ENCODE measurements around the gene ERCC2. TPM values are rescaled to one million over a fixed set of nuclear protein-coding genes. Genes with fewer than 3 reads are reported as not detected.
"Not testable (repeated sequence)": the region's sequence is repeated elsewhere in the genome, so short reads cannot be mapped to it uniquely, and the experiment has no call there.

ERCC2 gene
- polyA plus RNA-seq, 1 experiment: 94.6 TPM

DNA sequence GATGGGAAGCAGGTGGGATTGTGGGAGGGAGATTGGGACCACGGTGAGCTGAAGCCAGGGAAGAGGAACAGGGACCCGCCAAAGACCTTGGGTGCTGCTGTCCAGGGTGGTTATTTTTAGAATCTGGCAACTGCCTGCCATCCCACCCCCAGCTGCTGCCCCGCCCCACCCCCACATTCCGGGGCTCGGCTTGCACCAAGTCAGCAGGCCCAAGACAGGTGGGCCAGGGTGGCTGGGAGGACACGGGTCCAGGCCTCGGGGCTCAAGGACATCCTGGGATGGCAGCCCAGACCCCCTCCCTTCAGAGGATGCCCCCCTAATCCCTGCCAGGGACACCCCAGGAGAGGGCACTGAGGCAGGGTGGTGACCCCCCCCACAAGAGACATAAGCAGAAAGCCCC is 48.5 kb downstream of the ERCC2 start:
- no peak overlapping the region for H3K4me3 ChIP-seq (ENCODE audit: low read depth, low read length)
- TF ChIP-seq, protein P1, sequence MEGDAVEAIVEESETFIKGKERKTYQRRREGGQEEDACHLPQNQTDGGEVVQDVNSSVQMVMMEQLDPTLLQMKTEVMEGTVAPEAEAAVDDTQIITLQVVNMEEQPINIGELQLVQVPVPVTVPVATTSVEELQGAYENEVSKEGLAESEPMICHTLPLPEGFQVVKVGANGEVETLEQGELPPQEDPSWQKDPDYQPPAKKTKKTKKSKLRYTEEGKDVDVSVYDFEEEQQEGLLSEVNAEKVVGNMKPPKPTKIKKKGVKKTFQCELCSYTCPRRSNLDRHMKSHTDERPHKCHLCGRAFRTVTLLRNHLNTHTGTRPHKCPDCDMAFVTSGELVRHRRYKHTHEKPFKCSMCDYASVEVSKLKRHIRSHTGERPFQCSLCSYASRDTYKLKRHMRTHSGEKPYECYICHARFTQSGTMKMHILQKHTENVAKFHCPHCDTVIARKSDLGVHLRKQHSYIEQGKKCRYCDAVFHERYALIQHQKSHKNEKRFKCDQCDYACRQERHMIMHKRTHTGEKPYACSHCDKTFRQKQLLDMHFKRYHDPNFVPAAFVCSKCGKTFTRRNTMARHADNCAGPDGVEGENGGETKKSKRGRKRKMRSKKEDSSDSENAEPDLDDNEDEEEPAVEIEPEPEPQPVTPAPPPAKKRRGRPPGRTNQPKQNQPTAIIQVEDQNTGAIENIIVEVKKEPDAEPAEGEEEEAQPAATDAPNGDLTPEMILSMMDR (IDR thresholded peaks at IDR 0.05; ENCODE audit: insufficient read depth, low read depth, low read length): no peak
- H3K27me3 ChIP-seq (ENCODE audit: control insufficient read depth, insufficient read depth, low read length): peaks cover 4% of the 10 kb centered on the region
- CTCF ChIA-PET: interaction anchor here (1.4 kb wide), 1 partner anchor 17 kb away, joined by 5 read pairs; no protein-coding TSS in a partner anchor
- POLR2A ChIA-PET: no interaction called here
- H3K36me3 ChIP-seq (ENCODE audit: control insufficient read depth, insufficient read depth, low read length): no peaks in the 10 kb centered on the region
- no peak for DNase-seq (ENCODE audit: low read depth)

DNA sequence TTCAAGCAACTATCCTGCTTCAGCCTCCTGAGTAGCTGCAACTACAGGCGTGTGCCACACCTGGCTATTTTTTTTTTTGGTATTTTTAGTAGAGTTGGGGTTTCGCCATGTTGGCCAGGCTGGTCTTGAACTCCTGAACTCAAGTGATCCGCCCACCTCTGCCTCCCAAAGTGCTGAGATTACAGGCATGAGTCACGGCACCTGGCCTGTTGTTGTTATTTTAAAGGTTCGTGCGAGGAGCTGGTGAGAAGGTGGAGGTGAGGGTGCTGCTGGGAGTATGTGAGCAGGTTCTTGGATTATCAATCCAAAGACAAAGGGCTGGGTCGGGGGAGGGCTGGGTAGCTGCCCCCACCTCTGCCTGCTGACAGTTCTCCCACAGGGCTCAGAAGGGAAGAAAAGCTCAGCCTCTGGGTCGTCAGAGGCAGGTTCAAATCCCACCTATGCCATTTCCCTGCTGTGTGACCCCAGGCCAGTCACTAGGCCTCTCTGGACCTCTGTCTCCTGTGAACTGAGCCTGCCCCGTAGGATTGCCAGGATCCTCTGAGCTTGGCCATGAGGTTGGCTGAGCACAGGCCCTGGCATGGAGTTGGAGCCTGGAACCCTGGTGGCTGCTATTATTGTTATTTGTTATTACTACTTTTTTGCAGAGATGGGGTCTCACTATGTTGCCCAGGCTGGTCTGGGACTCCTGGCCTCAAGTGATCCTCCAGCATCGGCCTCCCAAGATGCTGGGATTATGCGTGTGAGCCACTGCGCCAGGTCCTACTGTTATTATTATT is 49.2 kb downstream of the ERCC2 start:
- Histone ChIP-seq H3K4me3 (ENCODE audit: low read depth, low read length) (no peak overlapping the region), H3K36me3 (ENCODE audit: control insufficient read depth, insufficient read depth, low read length) (no peaks in the 10 kb centered on the region), H3K27me3 (ENCODE audit: control insufficient read depth, insufficient read depth, low read length) (peaks cover 7% of the 10 kb centered on the region)
- DNase-seq (ENCODE audit: low read depth): no peak
- TF ChIP-seq, protein P1 (IDR thresholded peaks at IDR 0.05; ENCODE audit: insufficient read depth, low read depth, low read length): no peak
- POLR2A ChIA-PET: no interaction called here
- CTCF ChIA-PET: interaction anchor here (1.4 kb wide), 1 partner anchor 18 kb away, joined by 5 read pairs; no protein-coding TSS in a partner anchor

DNA sequence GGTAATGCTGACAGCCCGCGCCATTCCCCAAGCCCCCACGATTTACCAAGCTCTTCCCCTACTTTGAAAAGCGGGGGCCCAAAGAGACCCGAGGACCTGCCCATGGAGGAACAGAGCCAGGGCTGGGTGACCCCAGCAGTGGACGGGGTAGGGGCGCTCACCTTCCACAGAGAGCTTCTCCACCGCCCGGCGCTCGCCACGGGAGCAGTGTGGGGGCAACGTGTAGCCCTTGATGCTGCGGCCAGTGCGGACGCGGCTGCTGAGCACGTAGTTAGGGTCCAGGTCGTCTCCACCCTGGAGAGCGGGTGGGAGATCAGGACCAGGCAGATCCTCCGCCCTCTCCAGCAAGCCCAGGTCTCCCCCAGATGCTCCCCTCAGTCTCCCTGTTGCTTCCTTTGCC is 55.1 kb downstream of the ERCC2 start:
- H3K4me3 ChIP-seq (ENCODE audit: low read depth, low read length): no peak overlapping the region
- POLR2A ChIA-PET: no interaction called here
- TF ChIP-seq, protein P1 (IDR thresholded peaks at IDR 0.05; ENCODE audit: insufficient read depth, low read depth, low read length): no peak
- no peak for DNase-seq (ENCODE audit: low read depth)
- no peaks in the 10 kb centered on the region for H3K36me3 ChIP-seq (ENCODE audit: control insufficient read depth, insufficient read depth, low read length)
- CTCF ChIA-PET: no interaction called here
- H3K27me3 ChIP-seq (ENCODE audit: control insufficient read depth, insufficient read depth, low read length): peaks cover 11% of the 10 kb centered on the region

DNA sequence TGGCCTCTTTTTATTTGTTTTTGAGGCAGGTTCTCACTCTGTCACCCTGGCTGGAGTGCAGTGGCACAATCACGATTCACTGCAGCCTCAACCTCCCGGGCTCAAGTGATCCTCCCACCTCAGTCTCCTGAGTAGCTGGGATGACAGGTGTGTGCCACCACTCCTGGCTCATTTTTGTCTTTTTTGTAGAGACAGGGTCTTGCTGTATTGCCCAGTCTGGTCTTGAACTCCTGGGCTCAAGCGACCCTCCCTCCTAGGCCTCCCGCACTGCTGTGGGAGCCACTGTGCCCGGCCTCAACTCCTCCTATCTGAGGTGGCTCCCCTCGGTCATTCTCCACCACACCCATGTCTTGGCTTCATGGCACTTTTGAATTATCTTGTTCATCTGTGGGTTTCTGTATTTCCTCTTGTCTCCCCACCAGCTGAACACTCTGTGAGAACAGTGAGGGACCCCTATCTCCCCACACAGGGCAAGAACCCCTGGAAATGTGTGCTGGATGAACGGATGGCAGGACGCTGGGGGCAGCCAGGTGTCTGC is 55.6 kb downstream of the ERCC2 start:
- ChIA-PET POLR2A (no interaction called here), CTCF (no interaction called here)
- TF ChIP-seq, protein P1 (IDR thresholded peaks at IDR 0.05; ENCODE audit: insufficient read depth, low read depth, low read length): no peak
- Histone ChIP-seq H3K27me3 (ENCODE audit: control insufficient read depth, insufficient read depth, low read length) (peaks cover 11% of the 10 kb centered on the region), H3K4me3 (ENCODE audit: low read depth, low read length) (no peak overlapping the region), H3K36me3 (ENCODE audit: control insufficient read depth, insufficient read depth, low read length) (no peaks in the 10 kb centered on the region)
- DNase-seq (ENCODE audit: low read depth): no peak

DNA sequence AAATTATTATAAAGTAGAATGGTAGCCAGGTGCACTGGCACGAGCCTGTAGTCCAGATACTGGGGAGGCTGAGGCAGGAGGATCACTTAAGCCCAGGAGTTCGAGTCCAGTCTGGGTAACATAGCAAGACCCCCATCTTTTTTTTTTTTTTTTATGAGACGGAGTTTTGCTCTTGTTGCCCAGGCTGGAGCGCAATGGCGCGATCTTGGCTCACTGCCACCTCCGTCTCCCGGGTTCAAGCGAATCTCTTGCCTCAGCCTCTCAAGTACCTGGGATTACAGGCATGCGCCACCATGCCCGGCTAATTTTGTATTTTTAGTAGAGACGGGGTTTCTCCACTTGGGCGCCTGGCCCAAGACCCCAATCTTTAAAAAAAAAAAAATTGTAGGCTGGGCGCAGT is 58.1 kb downstream of the ERCC2 start:
- H3K4me3 ChIP-seq (ENCODE audit: low read depth, low read length); H3K27me3 ChIP-seq (ENCODE audit: control insufficient read depth, insufficient read depth, low read length); CTCF ChIA-PET; DNase-seq (ENCODE audit: low read depth); POLR2A ChIA-PET; H3K36me3 ChIP-seq (ENCODE audit: control insufficient read depth, insufficient read depth, low read length): not testable (repeated sequence)

Measured in BJ (cell line).